DLD1 (cell line): ENCODE results near the gene CDK1.

Experiments
- in situ Hi-C: cut with HindIII; loops from 2 replicates; pipeline ENCODE4 v1.10.0; 2017; ENCODE audit warnings: low sequenced_read_pairs

CDK1 gene

GRCh38 chr10:60778214-60778970 lies at the start of gene CDK1:
CDK1 (plus strand) TSS chr10:60778478; CDS start chr10:60780166, 1,688 bp downstream.
- in situ Hi-C loops, result no loop called here

GRCh38 chr10:60729106-60729505 lies 49.2 kb upstream of the CDK1 start:
- in situ Hi-C loops, result no loop called here

- in situ Hi-C loops, result no loop called here
These were observed 47.0 kb upstream of the CDK1 start for GRCh38 chr10:60731134-60731885.

- in situ Hi-C loops, result no loop called here
These were observed 46.0 kb upstream of the CDK1 start for GRCh38 chr10:60732198-60732806.

- in situ Hi-C loops, result no loop called here
These were observed 45.3 kb upstream of the CDK1 start for GRCh38 chr10:60732807-60733516.

GRCh38 chr10:60733517-60733822 lies 44.8 kb upstream of the CDK1 start:
- in situ Hi-C loops, result no loop called here

- in situ Hi-C loops, result no loop called here
These were observed 44.5 kb upstream of the CDK1 start for GRCh38 chr10:60733826-60734225.

GRCh38 chr10:60734226-60734625 lies 44.1 kb upstream of the CDK1 start:
- in situ Hi-C loops, result no loop called here

- in situ Hi-C loops, result no loop called here
These were observed 43.0 kb upstream of the CDK1 start for GRCh38 chr10:60735244-60735643.

GRCh38 chr10:60737242-60737641 lies 41.0 kb upstream of the CDK1 start:
- in situ Hi-C loops, result no loop called here

- in situ Hi-C loops, result no loop called here
These were observed 38.7 kb upstream of the CDK1 start for GRCh38 chr10:60739558-60739957.

- in situ Hi-C loops, result no loop called here
These were observed 35.8 kb upstream of the CDK1 start for GRCh38 chr10:60742512-60742911.

- in situ Hi-C loops, result no loop called here
These were observed 30.3 kb upstream of the CDK1 start for GRCh38 chr10:60747817-60748469.

GRCh38 chr10:60753152-60753551 lies 25.1 kb upstream of the CDK1 start:
- in situ Hi-C loops, result no loop called here

- in situ Hi-C loops, result no loop called here
These were observed 24.5 kb upstream of the CDK1 start for GRCh38 chr10:60753817-60754216.

- in situ Hi-C loops, result no loop called here
These were observed 20.8 kb upstream of the CDK1 start for GRCh38 chr10:60757420-60757895.

- in situ Hi-C loops, result no loop called here
These were observed 19.1 kb upstream of the CDK1 start for GRCh38 chr10:60759181-60759580.

GRCh38 chr10:60760711-60761210 lies 17.5 kb upstream of the CDK1 start:
- in situ Hi-C loops, result no loop called here

GRCh38 chr10:60762554-60762953 lies 15.7 kb upstream of the CDK1 start:
- in situ Hi-C loops, result no loop called here

- in situ Hi-C loops, result no loop called here
These were observed 10.9 kb upstream of the CDK1 start for GRCh38 chr10:60767424-60767823.

GRCh38 chr10:60769406-60769805 lies 8.9 kb upstream of the CDK1 start:
- in situ Hi-C loops, result no loop called here
